Heart left ventricle (tissue), 16 donors: ENCODE data around the gene VPS33B. TPM values are rescaled to one million over a fixed set of nuclear protein-coding genes. Genes with fewer than 3 reads are reported as not detected.

Experiments
- ATAC-seq, 4 donors: fragments of 200-7000 bp; cut with Tn5 transposase; one replicate each; pipeline ENCODE4 v1.9.1; 2020 to 2022; ENCODE audit warnings: moderate library complexity in 4 of 4, mild to moderate bottlenecking in 3 of 4, moderate number of reproducible peaks in 1 of 4
- DNase-seq, 5 donors: peaks; one replicate each; pipeline ENCODE4 v3.0.0-alpha.2; 2020
- H3K27ac ChIP-seq, 12 donors: fragments of 200-600 bp; sonication (generic) in 4 of 12; one replicate each; pipeline versions ENCODE4 v1.5.0 to v1.8.0; 2016 to 2022; ENCODE audit warnings: mild to moderate bottlenecking in 2 of 12
- H3K27me3 ChIP-seq, 9 donors: fragments of 200-600 bp; sonication (generic) in 2 of 9; one replicate each; pipeline versions ENCODE4 v1.5.1 to v1.8.0; 2016 to 2022; ENCODE audit warnings: mild to moderate bottlenecking in 3 of 9
- H3K36me3 ChIP-seq, 9 donors: fragments of 200-600 bp; sonication (generic) in 2 of 9; one replicate each; pipeline versions ENCODE4 v1.5.0 to v1.8.0; 2018 to 2022; ENCODE audit warnings: mild to moderate bottlenecking in 2 of 9
- H3K4me1 ChIP-seq, 12 donors: fragments of 200-600 bp; sonication (generic) in 4 of 12; one replicate each; pipeline versions ENCODE4 v1.5.0 to v1.8.0; 2016 to 2022; ENCODE audit warnings: mild to moderate bottlenecking in 3 of 12
- H3K4me3 ChIP-seq, 12 donors: fragments of 200-600 bp; sonication (generic) in 4 of 12; one replicate each; pipeline versions ENCODE4 v1.5.0 to v1.8.0; 2017 to 2022; ENCODE audit warnings: mild to moderate bottlenecking in 9 of 12, moderate library complexity in 4 of 12
- H3K9me3 ChIP-seq, 12 donors: fragments of 200-600 bp; sonication (generic) in 4 of 12; one replicate each; pipeline versions ENCODE4 v1.5.0 to v1.8.0; 2016 to 2022; ENCODE audit warnings: mild to moderate bottlenecking in 1 of 12
- POLR2A ChIP-seq, 2 donors: fragments of 450-650 bp; IDR thresholded peaks; one replicate each; pipeline ENCODE4 v1.6.1; 2017; ENCODE audit warnings: antibody characterized with exemption in 2 of 2, mild to moderate bottlenecking in 2 of 2, moderate library complexity in 2 of 2
- WGBS, 4 donors: extraction: QIAGEN DNeasy Blood & Tissue Kit in 2 of 4; methylation state at CpG; one replicate each; pipeline versions ENCODE4 v1.1.5 to v1.1.7; 2013 to 2018; 5-methylcytosine and 5-hydroxymethylcytosine counted together
- intact Hi-C, 10 donors: fragments of 100-400 bp; cut with DNase I; formaldehyde crosslinking; loops; one replicate each; pipeline versions ENCODE4 v1.11.1 to v1.14.2; 2022
- polyA plus RNA-seq, 2 donors: library from polyadenylated mRNA; stranded (reverse); fragments of 200-250 nt; gene quantifications; one replicate each; pipeline ENCODE4 v1.2.3, GENCODE V29; 2013
- total RNA-seq, 9 donors: library from RNA; depleted of rRNA in 2 of 9; stranded (reverse); fragments of >200 nt in 2 of 9; fragmentation: NEBNext Ultra II Directional in 3 of 9; extraction: Animal tissue kit (Norgen Biotek cat#: 25700) in 3 of 9; gene quantifications; one replicate each; pipeline versions ENCODE4 v1.1.0 to v1.2.4, GENCODE V29; 2016 to 2023
- TF ChIP-seq, protein P1 (sequence below), 12 donors: fragments of 200-600 bp; sonication (generic) in 4 of 12; IDR thresholded peaks; one replicate each; pipeline versions ENCODE4 v1.5.0 to v1.8.0; 2018 to 2022; ENCODE audit warnings: antibody characterized with exemption in 12 of 12, mild to moderate bottlenecking in 5 of 12
- donor health status: ischemic (EF 13 %, LVEDD 7.1; RV severe dilation, severe dysfunction).
- donor health status: healthy with polysubstance abuse.
- donor health status: DM: no; HTN: yes; CAD: no.
- donor health status: DM: no; HTN: no; CAD: no.
- donor health status: ischemic (EF 25% LVEDD 6.9; RV normal size, moderate dysfunction).
- donor health status: ischemic (EF 25% LVEDD 5.7; RV mildly dilated, moderate dysfunction).
- donor health status: healthy.
- donor health status: DM: yes; HTN: yes; CAD: no.
- donor health status: ischemic (EF 35%, LVEDD 5.7; RV mildly dilated, moderate dysfunction).
- donor health status: nonischemic (EF 11% LVEDD 7.7; RV severe dilation, severe dysfunction).
- donor health status: DM: yes; HTN: yes; CAD: no.
- donor health status: PGD.
- donor health status: ischemic (EF 29% LVEDD 5.4; RV normal size, mild dysfunction).
- donor health status: nonischemic (EF 23%, LVEDD 6.1; RV moderate dilation, normal function).

VPS33B gene
- total and polyA plus RNA-seq, 11 donors: 2.9 to 8.2 (median 5.7) TPM

- no peaks in the 10 kb centered on the region for H3K4me1 ChIP-seq
- no peaks in the 10 kb centered on the region for H3K36me3 ChIP-seq
- DNase-seq (no peak), ATAC-seq (no peak)
- H3K4me3 ChIP-seq: no peak overlapping the region
- no peak for TF ChIP-seq POLR2A (IDR thresholded peaks at IDR 0.05)
- TF ChIP-seq, protein P1, sequence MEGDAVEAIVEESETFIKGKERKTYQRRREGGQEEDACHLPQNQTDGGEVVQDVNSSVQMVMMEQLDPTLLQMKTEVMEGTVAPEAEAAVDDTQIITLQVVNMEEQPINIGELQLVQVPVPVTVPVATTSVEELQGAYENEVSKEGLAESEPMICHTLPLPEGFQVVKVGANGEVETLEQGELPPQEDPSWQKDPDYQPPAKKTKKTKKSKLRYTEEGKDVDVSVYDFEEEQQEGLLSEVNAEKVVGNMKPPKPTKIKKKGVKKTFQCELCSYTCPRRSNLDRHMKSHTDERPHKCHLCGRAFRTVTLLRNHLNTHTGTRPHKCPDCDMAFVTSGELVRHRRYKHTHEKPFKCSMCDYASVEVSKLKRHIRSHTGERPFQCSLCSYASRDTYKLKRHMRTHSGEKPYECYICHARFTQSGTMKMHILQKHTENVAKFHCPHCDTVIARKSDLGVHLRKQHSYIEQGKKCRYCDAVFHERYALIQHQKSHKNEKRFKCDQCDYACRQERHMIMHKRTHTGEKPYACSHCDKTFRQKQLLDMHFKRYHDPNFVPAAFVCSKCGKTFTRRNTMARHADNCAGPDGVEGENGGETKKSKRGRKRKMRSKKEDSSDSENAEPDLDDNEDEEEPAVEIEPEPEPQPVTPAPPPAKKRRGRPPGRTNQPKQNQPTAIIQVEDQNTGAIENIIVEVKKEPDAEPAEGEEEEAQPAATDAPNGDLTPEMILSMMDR (IDR thresholded peaks at IDR 0.05): no peak
- H3K27me3 ChIP-seq: peaks cover 0 to 9% (median 0%) of the 10 kb centered on the region in 9 donors
- 88 to 94% (median 91%) methylated on average over 2 of the region's 2 CpGs for WGBS, 4 donors
- H3K27ac ChIP-seq: no peak overlapping the region
- peaks cover 0 to 3% (median 0%) of the 10 kb centered on the region in 12 donors for H3K9me3 ChIP-seq
- intact Hi-C loops: loop anchor here in 1 of 10 donors (5.0 kb wide), 1 partner anchor 69 kb away; no protein-coding TSS in a partner anchor
These were observed 46.0 kb upstream of the VPS33B start for GRCh38 chr15:91068436-91068835.

- H3K4me3 ChIP-seq: no peak overlapping the region
- peaks cover 0 to 9% (median 0%) of the 10 kb centered on the region in 9 donors for H3K27me3 ChIP-seq
- ATAC-seq: no peak
- TF ChIP-seq, protein P1 (IDR thresholded peaks at IDR 0.05): no peak
- TF ChIP-seq POLR2A (IDR thresholded peaks at IDR 0.05): no peak
- intact Hi-C loops: loop anchor here in 1 of 10 donors (5.0 kb wide), 1 partner anchor 70 kb away; no protein-coding TSS in a partner anchor
- H3K9me3 ChIP-seq: peaks cover 0 to 3% (median 0%) of the 10 kb centered on the region in 12 donors
- H3K4me1 ChIP-seq: no peaks in the 10 kb centered on the region
- no peak overlapping the region for H3K27ac ChIP-seq
- no peaks in the 10 kb centered on the region for H3K36me3 ChIP-seq
- no peak for DNase-seq
- 90 to 98% (median 94%) methylated on average over 2 of the region's 2 CpGs for WGBS, 4 donors
These were observed 44.6 kb upstream of the VPS33B start for GRCh38 chr15:91067036-91067435.

GRCh38 chr15:91065505-91065904 is 43.1 kb upstream of the VPS33B start:
- no peak for TF ChIP-seq POLR2A (IDR thresholded peaks at IDR 0.05)
- TF ChIP-seq, protein P1 (IDR thresholded peaks at IDR 0.05): no peak
- intact Hi-C loops: loop anchor here in 1 of 10 donors (5.0 kb wide), 1 partner anchor 72 kb away; no protein-coding TSS in a partner anchor
- Histone ChIP-seq H3K9me3 (peaks cover 0 to 3% (median 0%) of the 10 kb centered on the region in 12 donors), H3K4me1 (no peaks in the 10 kb centered on the region), H3K4me3 (no peak overlapping the region), H3K27ac (peak overlapping the region in 1 of 12 donors; percentile 51), H3K36me3 (no peaks in the 10 kb centered on the region), H3K27me3 (peaks cover 0 to 9% (median 0%) of the 10 kb centered on the region in 9 donors)
- DNase-seq: peak in 1 of 5 donors; percentile 54
- WGBS, 4 donors: 54 to 71% (median 63%) methylated on average over 2 of the region's 2 CpGs
- peak; percentile 67 to 98 (median 94) for ATAC-seq

DNA sequence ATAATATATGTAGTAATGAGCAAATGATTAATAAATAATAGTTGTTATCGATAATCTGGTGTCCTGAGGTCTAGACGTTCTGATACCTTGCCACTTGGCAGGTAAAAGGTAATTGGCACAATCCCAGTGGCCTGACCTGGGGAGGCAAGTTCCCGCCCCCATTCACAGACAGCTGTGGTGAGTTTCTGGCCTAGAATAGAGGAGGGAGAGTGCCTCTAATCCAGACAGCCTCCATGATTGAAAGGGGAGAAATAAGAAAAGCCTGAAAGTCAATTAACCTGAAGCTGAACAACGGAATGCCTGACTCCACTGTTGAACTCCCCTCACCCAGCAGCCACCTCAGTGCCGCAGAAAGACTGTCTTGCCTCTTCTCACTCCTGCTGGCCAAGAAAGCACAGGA is 39.6 kb upstream of the VPS33B start:
- Histone ChIP-seq H3K9me3 (peaks cover 0 to 3% (median 0%) of the 10 kb centered on the region in 12 donors), H3K4me1 (no peaks in the 10 kb centered on the region), H3K4me3 (no peak overlapping the region), H3K27ac (no peak overlapping the region), H3K36me3 (no peaks in the 10 kb centered on the region), H3K27me3 (peaks cover 0 to 15% (median 0%) of the 10 kb centered on the region in 9 donors)
- DNase-seq (no peak), ATAC-seq (no peak)
- TF ChIP-seq, protein P1 (IDR thresholded peaks at IDR 0.05): no peak
- no peak for TF ChIP-seq POLR2A (IDR thresholded peaks at IDR 0.05)
- 83 to 86% (median 85%) methylated on average over 5 of the region's 5 CpGs for WGBS, 4 donors
- intact Hi-C loops: no loop called here
